Stimulated activated CD4-positive, alpha-beta T cell treated with anti-CD3 and anti-CD28 coated beads, Interleukin-1b, Interleukin-23, amount 100 ng/mL, for 24 hours (primary cell): ENCODE measurements around the gene MALAT1.

Source experiments
- DNase-seq, 4 experiments: peaks; one replicate each; pipeline ENCODE4 v3.0.0-alpha.2; 2020; ENCODE audit warnings: low read depth in 4 of 4, low spot score in 1 of 4

MALAT1 gene

DNA sequence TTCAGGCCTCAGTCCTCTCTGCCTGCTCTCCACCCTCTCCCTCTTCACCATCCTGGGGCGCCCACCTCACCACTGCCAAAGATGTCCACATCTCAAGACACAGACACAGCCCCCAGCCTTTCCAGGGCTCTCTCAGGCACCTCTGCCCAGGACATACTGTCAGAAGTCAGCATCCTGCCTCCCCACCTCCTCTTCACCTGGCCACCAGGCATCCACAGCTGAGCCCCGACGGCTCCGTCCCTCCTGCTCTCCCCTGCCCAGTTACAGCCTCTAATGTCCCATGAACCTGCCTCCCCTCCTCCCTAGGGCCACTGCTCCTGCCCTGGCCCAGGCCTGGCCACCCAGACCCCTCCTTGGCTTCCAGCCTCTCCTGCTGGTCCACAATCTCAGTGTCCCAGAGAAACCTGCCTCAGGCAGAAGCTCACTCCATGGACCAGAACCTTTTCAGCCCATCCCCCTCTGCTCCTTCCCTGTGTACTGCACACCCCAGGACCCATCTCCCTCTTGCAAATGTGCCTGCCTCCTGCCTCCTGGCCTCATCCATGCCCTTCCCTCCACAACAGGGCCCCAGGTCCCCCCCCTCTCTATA is 56.1 kb downstream of the MALAT1 start:
- DNase-seq = no peak

DNA sequence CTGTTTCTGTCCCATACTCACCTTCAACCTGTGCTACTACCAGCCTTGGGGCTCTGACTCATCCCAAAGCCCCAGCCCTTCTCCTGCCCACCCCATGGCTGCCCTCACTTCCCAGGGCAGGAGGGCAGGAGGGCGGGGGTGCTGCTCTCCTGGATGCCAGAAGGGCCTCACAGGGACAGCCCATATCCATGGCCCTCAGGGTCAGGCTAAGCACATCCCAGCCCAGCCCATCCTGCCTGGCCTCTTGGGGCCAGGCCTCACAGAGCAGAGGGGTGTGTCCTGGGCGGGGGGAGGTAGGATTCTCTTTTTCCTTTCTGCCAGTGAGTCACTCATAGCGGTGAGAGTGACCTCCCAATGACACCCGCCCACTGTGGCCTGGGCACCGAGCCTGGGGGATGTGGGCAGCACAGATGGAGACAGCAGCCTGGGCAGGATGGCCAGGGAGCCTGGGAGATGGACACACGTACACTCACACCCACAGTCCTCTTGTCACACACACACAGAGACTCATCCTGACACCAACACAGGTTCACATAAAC is 56.9 kb downstream of the MALAT1 start:
- DNase-seq = no peak
